Bronchial epithelial cell (primary cell): ENCODE data around the gene SEPHS1. TPM values are rescaled to one million over a fixed set of nuclear protein-coding genes. Genes with fewer than 3 reads are reported as not detected.

Source experiments
- DNase-seq: peaks from one replicate; pipeline ENCODE4 v3.0.0-alpha.2; 2010; ENCODE audit warnings: low read depth
- FAIRE-seq: peaks from 2 replicates; lab custom pipeline; 2011; peaks lifted over from hg19 to GRCh38; lab: Jason Lieb, UNC
- H3K27me3 ChIP-seq: 2 replicates; pipeline ENCODE4 v1.5.1; 2011; ENCODE audit warnings: low read length; ENCODE audit not compliant: control insufficient read depth, insufficient read depth
- H3K36me3 ChIP-seq: 2 replicates; pipeline ENCODE4 v1.5.1; 2011; ENCODE audit warnings: low read length; ENCODE audit not compliant: control insufficient read depth, insufficient read depth
- H3K4me3 ChIP-seq: 2 replicates; pipeline ENCODE4 v1.5.1; 2011; ENCODE audit warnings: mild to moderate bottlenecking, low read depth, low read length, control low read depth
- total RNA-seq: library from RNA; depleted of rRNA; stranded (reverse); fragments of >200 nt; gene quantifications from 2 replicates; pipeline ENCODE4 v1.2.1, GENCODE V29; 2014
- TF ChIP-seq, protein P1 (sequence below): IDR thresholded peaks from 2 replicates; pipeline ENCODE4 v1.5.1; 2011; ENCODE audit warnings: mild to moderate bottlenecking, moderate library complexity, low read length, control low read depth, inconsistent platforms; ENCODE audit not compliant: insufficient read depth, severe bottlenecking

The SEPHS1 gene
- total RNA-seq, 1 donor from 2014 or later, result 22.9 TPM

DNA sequence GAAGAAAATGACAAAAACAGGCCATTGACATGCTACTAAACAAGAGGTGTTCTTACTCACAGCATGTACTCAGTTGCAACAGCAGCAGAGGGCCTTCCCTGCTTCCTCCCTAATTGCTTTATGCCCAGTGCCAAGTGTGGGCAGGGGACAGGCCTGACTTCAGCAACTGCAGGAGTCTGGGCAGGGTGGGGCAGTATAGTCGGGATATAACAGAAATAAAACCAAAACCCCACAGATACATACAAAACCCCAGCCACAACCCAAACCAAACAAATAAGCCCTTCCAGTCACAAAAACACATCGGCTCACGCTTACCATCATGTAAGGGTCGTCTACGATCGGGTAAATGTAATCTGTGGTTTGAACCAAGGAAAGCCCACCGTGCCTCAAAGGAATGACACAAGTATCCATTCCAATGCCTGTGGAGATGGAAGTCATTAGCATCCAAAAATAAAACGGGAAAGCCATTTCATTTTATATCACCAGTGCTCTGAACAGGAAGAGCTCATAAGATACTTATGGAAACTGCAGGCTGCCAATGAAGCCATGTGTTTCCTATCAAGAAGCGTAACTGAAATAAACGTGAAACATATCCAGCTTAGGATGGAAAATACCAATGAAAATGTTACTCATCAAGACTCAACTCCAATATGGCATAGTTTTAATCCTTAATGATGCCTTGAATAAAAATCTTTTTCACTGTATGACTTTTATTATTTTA is 9.5 kb downstream of the SEPHS1 start:
- H3K36me3 ChIP-seq, result peaks cover 3% of the 10 kb centered on the region
- no peak for DNase-seq
- no peaks in the 10 kb centered on the region for H3K27me3 ChIP-seq
- H3K4me3 ChIP-seq, result no peak overlapping the region
- FAIRE-seq, result no peak
- TF ChIP-seq, protein P1, sequence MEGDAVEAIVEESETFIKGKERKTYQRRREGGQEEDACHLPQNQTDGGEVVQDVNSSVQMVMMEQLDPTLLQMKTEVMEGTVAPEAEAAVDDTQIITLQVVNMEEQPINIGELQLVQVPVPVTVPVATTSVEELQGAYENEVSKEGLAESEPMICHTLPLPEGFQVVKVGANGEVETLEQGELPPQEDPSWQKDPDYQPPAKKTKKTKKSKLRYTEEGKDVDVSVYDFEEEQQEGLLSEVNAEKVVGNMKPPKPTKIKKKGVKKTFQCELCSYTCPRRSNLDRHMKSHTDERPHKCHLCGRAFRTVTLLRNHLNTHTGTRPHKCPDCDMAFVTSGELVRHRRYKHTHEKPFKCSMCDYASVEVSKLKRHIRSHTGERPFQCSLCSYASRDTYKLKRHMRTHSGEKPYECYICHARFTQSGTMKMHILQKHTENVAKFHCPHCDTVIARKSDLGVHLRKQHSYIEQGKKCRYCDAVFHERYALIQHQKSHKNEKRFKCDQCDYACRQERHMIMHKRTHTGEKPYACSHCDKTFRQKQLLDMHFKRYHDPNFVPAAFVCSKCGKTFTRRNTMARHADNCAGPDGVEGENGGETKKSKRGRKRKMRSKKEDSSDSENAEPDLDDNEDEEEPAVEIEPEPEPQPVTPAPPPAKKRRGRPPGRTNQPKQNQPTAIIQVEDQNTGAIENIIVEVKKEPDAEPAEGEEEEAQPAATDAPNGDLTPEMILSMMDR, result no peak

- FAIRE-seq, result no peak
- DNase-seq, result no peak
- TF ChIP-seq, protein P1, result no peak
- peaks cover 2% of the 10 kb centered on the region for H3K36me3 ChIP-seq
- H3K4me3 ChIP-seq, result no peak overlapping the region
- H3K27me3 ChIP-seq, result no peaks in the 10 kb centered on the region
Measured at GRCh38 chr10:13337827-13338196, 10.3 kb downstream of the SEPHS1 start.

- TF ChIP-seq, protein P1, result no peak
- Histone ChIP-seq H3K27me3 (no peaks in the 10 kb centered on the region), H3K36me3 (peaks cover 2% of the 10 kb centered on the region), H3K4me3 (no peak overlapping the region)
- no peak for DNase-seq
- FAIRE-seq, result no peak
Measured at GRCh38 chr10:13337128-13337826, 10.8 kb downstream of the SEPHS1 start.

GRCh38 chr10:13335881-13336280 is 12.2 kb downstream of the SEPHS1 start:
- Histone ChIP-seq H3K4me3 (no peak overlapping the region), H3K27me3 (no peaks in the 10 kb centered on the region), H3K36me3 (peaks cover 5% of the 10 kb centered on the region)
- no peak for FAIRE-seq
- TF ChIP-seq, protein P1, result no peak
- no peak for DNase-seq

DNA sequence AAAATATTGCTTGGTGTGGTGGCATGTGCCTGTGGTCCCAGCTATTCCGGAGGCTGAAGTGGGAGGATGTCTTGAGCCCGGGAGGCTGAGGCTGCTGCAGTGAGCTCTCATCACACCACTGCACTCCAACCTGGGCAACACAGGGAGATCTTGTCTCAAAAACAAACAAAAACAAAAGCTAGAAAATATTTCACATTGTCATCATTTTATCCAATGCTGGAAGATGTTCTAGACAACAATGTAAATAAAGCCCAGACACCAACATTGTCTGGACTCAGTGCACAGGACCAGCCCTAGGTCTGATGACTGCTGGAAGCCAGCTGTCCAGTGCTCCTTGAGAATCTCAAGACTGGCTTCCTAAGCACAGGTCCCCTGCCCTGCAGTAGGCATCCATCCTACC is 13.5 kb downstream of the SEPHS1 start:
- no peaks in the 10 kb centered on the region for H3K27me3 ChIP-seq
- no peak for FAIRE-seq
- DNase-seq, result no peak
- peaks cover 8% of the 10 kb centered on the region for H3K36me3 ChIP-seq
- no peak overlapping the region for H3K4me3 ChIP-seq
- TF ChIP-seq, protein P1, result no peak
